GM21526 (cell line): ENCODE results near the gene ASCC3.
"Not testable (repeated sequence)": the region's sequence is repeated elsewhere in the genome, so short reads cannot be mapped to it uniquely, and the experiment has no call there.

Experiments used
- ATAC-seq: cut with Tn5 transposase; IDR thresholded peaks from one replicate; pipeline ENCODE4 v1.9.1; 2021; ENCODE audit warnings: moderate library complexity; ENCODE audit not compliant: unreplicated experiment, low FRiP score

Gene ASCC3

GRCh38 chr6:100886076-100886475 is 4.9 kb upstream of the ASCC3 start:
- no peak for ATAC-seq

GRCh38 chr6:100883347-100883746 is 2.2 kb upstream of the ASCC3 start:
- no peak for ATAC-seq

- ATAC-seq: peak; percentile 5
These were observed 545 bp upstream of the ASCC3 start for GRCh38 chr6:100881707-100882040.

GRCh38 chr6:100880149-100880852 is 828 bp downstream of the ASCC3 start:
- no peak for ATAC-seq

GRCh38 chr6:100879317-100879716 is 1.8 kb downstream of the ASCC3 start:
- no peak for ATAC-seq

GRCh38 chr6:100877851-100878250 is 3.3 kb downstream of the ASCC3 start:
- no peak for ATAC-seq

- ATAC-seq: no peak
These were observed 4.9 kb downstream of the ASCC3 start for GRCh38 chr6:100876251-100876650.

- ATAC-seq: no peak
These were observed 15.6 kb downstream of the ASCC3 start for GRCh38 chr6:100865525-100865924.

GRCh38 chr6:100862063-100862462 is 19.1 kb downstream of the ASCC3 start:
- ATAC-seq: no peak

- no peak for ATAC-seq
These were observed 25.0 kb downstream of the ASCC3 start for GRCh38 chr6:100856146-100856545.

GRCh38 chr6:100851819-100852218 is 29.3 kb downstream of the ASCC3 start:
- ATAC-seq: no peak

GRCh38 chr6:100850174-100850573 is 31.0 kb downstream of the ASCC3 start:
- ATAC-seq: no peak

GRCh38 chr6:100846276-100846675 is 34.9 kb downstream of the ASCC3 start:
- no peak for ATAC-seq

GRCh38 chr6:100845676-100846075 is 35.5 kb downstream of the ASCC3 start:
- no peak for ATAC-seq

GRCh38 chr6:100839419-100839818 is 41.7 kb downstream of the ASCC3 start:
- no peak for ATAC-seq

GRCh38 chr6:100838011-100838410 is 43.1 kb downstream of the ASCC3 start:
- no peak for ATAC-seq

GRCh38 chr6:100833972-100834574 is 47.1 kb downstream of the ASCC3 start:
- ATAC-seq: no peak

- ATAC-seq: not testable (repeated sequence)
These were observed 52.0 kb downstream of the ASCC3 start for GRCh38 chr6:100829077-100829595.

GRCh38 chr6:100823041-100823440 is 58.1 kb downstream of the ASCC3 start:
- no peak for ATAC-seq

- ATAC-seq: no peak
These were observed 63.1 kb downstream of the ASCC3 start for GRCh38 chr6:100818066-100818465.

- no peak for ATAC-seq
These were observed 71.1 kb downstream of the ASCC3 start for GRCh38 chr6:100810015-100810414.

GRCh38 chr6:100809346-100809745 is 71.8 kb downstream of the ASCC3 start:
- no peak for ATAC-seq
